ENCODE results near the gene ZNF625.

The ZNF625 gene

GRCh38 chr19:12156223-12157058 is at the start of gene ZNF625:
ZNF625 (minus strand) TSS chr19:12156734; CDS start chr19:12156558, 176 bp downstream.
- H3K27me3 Mint-ChIP-seq, result peaks cover 17% of the 10 kb centered on the region
- H3K4me1 Mint-ChIP-seq, result peaks cover 25% of the 10 kb centered on the region
- H3K36me3 Mint-ChIP-seq, result peaks cover 19% of the 10 kb centered on the region
- H3K27ac Mint-ChIP-seq, result peak within 1 kb of the TSS; percentile 84
- peak within 1 kb of the TSS; percentile 84 for H3K4me3 Mint-ChIP-seq
- DNase-seq, result peak; percentile 61
- CTCF ChIA-PET, result interaction anchor here (0.6 to 1.1 kb wide), 4 partner anchors 13 to 233 kb away, joined by 3 to 4 read pairs (median 3); no protein-coding TSS in a partner anchor
- peaks cover 1% of the 10 kb centered on the region for H3K9me3 Mint-ChIP-seq

GRCh38 chr19:12205296-12205695 is 48.8 kb upstream of the ZNF625 start:
- Mint-ChIP-seq H3K4me3 (no peak overlapping the region), H3K9me3 (peaks cover 50% of the 10 kb centered on the region), H3K4me1 (peaks cover 3% of the 10 kb centered on the region), H3K36me3 (peaks cover 22% of the 10 kb centered on the region), H3K27ac (no peak overlapping the region), H3K27me3 (no peaks in the 10 kb centered on the region)
- DNase-seq, result no peak
- CTCF ChIA-PET, result no interaction called here

- Mint-ChIP-seq H3K27ac (no peak overlapping the region), H3K4me1 (peaks cover 13% of the 10 kb centered on the region), H3K9me3 (peaks cover 40% of the 10 kb centered on the region), H3K36me3 (peaks cover 20% of the 10 kb centered on the region), H3K27me3 (no peaks in the 10 kb centered on the region), H3K4me3 (no peak overlapping the region)
- DNase-seq, result peak; percentile 73
- CTCF ChIA-PET, result no interaction called here
Observed at GRCh38 chr19:12202250-12202649, 45.7 kb upstream of the ZNF625 start.

GRCh38 chr19:12199757-12200419 is 43.4 kb upstream of the ZNF625 start:
- Mint-ChIP-seq H3K27me3 (peaks cover under 1% of the 10 kb centered on the region), H3K4me1 (peaks cover 20% of the 10 kb centered on the region), H3K36me3 (peaks cover 22% of the 10 kb centered on the region), H3K27ac (peak overlapping the region; percentile 42), H3K4me3 (no peak overlapping the region), H3K9me3 (peaks cover 47% of the 10 kb centered on the region)
- CTCF ChIA-PET, result no interaction called here
- DNase-seq, result no peak

GRCh38 chr19:12198136-12198535 is 41.6 kb upstream of the ZNF625 start:
- peaks cover 22% of the 10 kb centered on the region for H3K36me3 Mint-ChIP-seq
- no peak for DNase-seq
- H3K4me3 Mint-ChIP-seq, result no peak overlapping the region
- peaks cover 48% of the 10 kb centered on the region for H3K9me3 Mint-ChIP-seq
- CTCF ChIA-PET, result no interaction called here
- no peak overlapping the region for H3K27ac Mint-ChIP-seq
- peaks cover 26% of the 10 kb centered on the region for H3K4me1 Mint-ChIP-seq
- peaks cover 4% of the 10 kb centered on the region for H3K27me3 Mint-ChIP-seq

GRCh38 chr19:12194827-12195731 is 38.5 kb upstream of the ZNF625 start:
- peaks cover 21% of the 10 kb centered on the region for H3K4me1 Mint-ChIP-seq
- peaks cover 41% of the 10 kb centered on the region for H3K36me3 Mint-ChIP-seq
- H3K9me3 Mint-ChIP-seq, result peaks cover 61% of the 10 kb centered on the region
- peak overlapping the region; percentile 68 for H3K27ac Mint-ChIP-seq
- H3K4me3 Mint-ChIP-seq, result peak overlapping the region; percentile 65
- peak; percentile 68 for DNase-seq
- CTCF ChIA-PET, result no interaction called here
- peaks cover 4% of the 10 kb centered on the region for H3K27me3 Mint-ChIP-seq

GRCh38 chr19:12187625-12188024 is 31.1 kb upstream of the ZNF625 start:
- CTCF ChIA-PET, result no interaction called here
- Mint-ChIP-seq H3K27me3 (no peaks in the 10 kb centered on the region), H3K4me1 (no peaks in the 10 kb centered on the region), H3K27ac (no peak overlapping the region), H3K4me3 (no peak overlapping the region), H3K36me3 (peaks cover 83% of the 10 kb centered on the region), H3K9me3 (peaks cover 74% of the 10 kb centered on the region)
- DNase-seq, result no peak

- Mint-ChIP-seq H3K27me3 (no peaks in the 10 kb centered on the region), H3K27ac (no peak overlapping the region), H3K4me3 (no peak overlapping the region), H3K36me3 (peaks cover 77% of the 10 kb centered on the region), H3K9me3 (peaks cover 69% of the 10 kb centered on the region), H3K4me1 (no peaks in the 10 kb centered on the region)
- DNase-seq, result no peak
- CTCF ChIA-PET, result no interaction called here
Observed at GRCh38 chr19:12180377-12180776, 23.8 kb upstream of the ZNF625 start.

- no peak for DNase-seq
- CTCF ChIA-PET, result no interaction called here
- Mint-ChIP-seq H3K36me3 (peaks cover 57% of the 10 kb centered on the region), H3K27me3 (no peaks in the 10 kb centered on the region), H3K4me3 (no peak overlapping the region), H3K27ac (no peak overlapping the region), H3K4me1 (peaks cover 36% of the 10 kb centered on the region), H3K9me3 (peaks cover 3% of the 10 kb centered on the region)
Observed at GRCh38 chr19:12166626-12167025, 10.1 kb upstream of the ZNF625 start.

GRCh38 chr19:12163826-12164225 is 7.3 kb upstream of the ZNF625 start:
- Mint-ChIP-seq H3K36me3 (peaks cover 38% of the 10 kb centered on the region), H3K4me1 (peaks cover 41% of the 10 kb centered on the region), H3K27ac (peak overlapping the region; percentile 92), H3K4me3 (peak overlapping the region; percentile 88), H3K9me3 (no peaks in the 10 kb centered on the region), H3K27me3 (no peaks in the 10 kb centered on the region)
- CTCF ChIA-PET, result interaction anchor here (0.6 to 2.0 kb wide), 2 partner anchors 8 to 104 kb away, joined by 3 to 5 read pairs; no protein-coding TSS in a partner anchor
- no peak for DNase-seq

- peak; percentile 98 for DNase-seq
- Mint-ChIP-seq H3K9me3 (peaks cover 1% of the 10 kb centered on the region), H3K4me1 (peaks cover 43% of the 10 kb centered on the region), H3K36me3 (peaks cover 32% of the 10 kb centered on the region), H3K27ac (peak within 1 kb of the TSS; percentile 93), H3K4me3 (peak within 1 kb of the TSS; percentile 89), H3K27me3 (no peaks in the 10 kb centered on the region)
- CTCF ChIA-PET, result interaction anchor here (0.8 to 2.0 kb wide), 2 partner anchors 104 to 239 kb away, joined by 4 to 5 read pairs; no protein-coding TSS in a partner anchor
Observed at GRCh38 chr19:12162882-12163806, 6.6 kb upstream of the ZNF625 start, which contains the start of gene ZNF136. ZNF136 (plus strand) TSS chr19:12163096; CDS start chr19:12163204, 108 bp downstream.

- peaks cover 41% of the 10 kb centered on the region for H3K4me1 Mint-ChIP-seq
- H3K4me3 Mint-ChIP-seq, result peak overlapping the region; percentile 89
- peaks cover 1% of the 10 kb centered on the region for H3K9me3 Mint-ChIP-seq
- H3K36me3 Mint-ChIP-seq, result peaks cover 29% of the 10 kb centered on the region
- CTCF ChIA-PET, result interaction anchor here (0.8 to 2.0 kb wide), 2 partner anchors 103 to 239 kb away, joined by 4 to 5 read pairs; no protein-coding TSS in a partner anchor
- no peak for DNase-seq
- H3K27ac Mint-ChIP-seq, result peak overlapping the region; percentile 93
- H3K27me3 Mint-ChIP-seq, result no peaks in the 10 kb centered on the region
Observed at GRCh38 chr19:12162513-12162881, 6.0 kb upstream of the ZNF625 start.
